Skeletal muscle satellite cell (primary cell): Measurements from ENCODE around the gene SPTLC3.

Source experiments
- H3K27me3 ChIP-seq: 2 replicates; pipeline ENCODE4 v1.7.0; 2013; ENCODE audit warnings: low read length; ENCODE audit not compliant: control insufficient read depth, insufficient read depth
- H3K36me3 ChIP-seq: 2 replicates; pipeline ENCODE4 v1.7.0; 2013; ENCODE audit warnings: mild to moderate bottlenecking, control low read depth, low read length; ENCODE audit not compliant: insufficient read depth
- H3K4me1 ChIP-seq: 2 replicates; pipeline ENCODE4 v1.7.0; 2013; ENCODE audit warnings: low read length; ENCODE audit not compliant: control insufficient read depth, insufficient read depth
- H3K4me2 ChIP-seq: 2 replicates; pipeline ENCODE4 v1.7.0; 2013; ENCODE audit warnings: mild to moderate bottlenecking, low read length
- H3K4me3 ChIP-seq: 2 replicates; pipeline ENCODE4 v1.7.0; 2013; ENCODE audit warnings: low read length
- H3K9ac ChIP-seq: 2 replicates; pipeline ENCODE4 v1.7.0; 2013; ENCODE audit warnings: mild to moderate bottlenecking, low read depth, low read length, moderate library complexity
- H3K9me3 ChIP-seq: replicated peaks from 2 replicates; pipeline ENCODE4 v1.7.0; 2013; ENCODE audit warnings: mild to moderate bottlenecking, control low read depth, low read length

Gene SPTLC3

GRCh38 chr20:13105039-13105438, 96.3 kb downstream of the SPTLC3 start:
- no peak overlapping the region for H3K4me3 ChIP-seq
- no peak overlapping the region for H3K4me2 ChIP-seq
- H3K9ac ChIP-seq, result no peak overlapping the region
- H3K27me3 ChIP-seq, result no peaks in the 10 kb centered on the region
- no peaks in the 10 kb centered on the region for H3K9me3 ChIP-seq
- H3K4me1 ChIP-seq, result no peaks in the 10 kb centered on the region
- H3K36me3 ChIP-seq, result no peaks in the 10 kb centered on the region

- H3K9me3 ChIP-seq, result no peaks in the 10 kb centered on the region
- no peaks in the 10 kb centered on the region for H3K27me3 ChIP-seq
- H3K4me2 ChIP-seq, result no peak overlapping the region
- H3K9ac ChIP-seq, result no peak overlapping the region
- no peaks in the 10 kb centered on the region for H3K36me3 ChIP-seq
- no peaks in the 10 kb centered on the region for H3K4me1 ChIP-seq
- no peak overlapping the region for H3K4me3 ChIP-seq
These were observed 97.2 kb downstream of the SPTLC3 start for GRCh38 chr20:13105864-13106457.

DNA sequence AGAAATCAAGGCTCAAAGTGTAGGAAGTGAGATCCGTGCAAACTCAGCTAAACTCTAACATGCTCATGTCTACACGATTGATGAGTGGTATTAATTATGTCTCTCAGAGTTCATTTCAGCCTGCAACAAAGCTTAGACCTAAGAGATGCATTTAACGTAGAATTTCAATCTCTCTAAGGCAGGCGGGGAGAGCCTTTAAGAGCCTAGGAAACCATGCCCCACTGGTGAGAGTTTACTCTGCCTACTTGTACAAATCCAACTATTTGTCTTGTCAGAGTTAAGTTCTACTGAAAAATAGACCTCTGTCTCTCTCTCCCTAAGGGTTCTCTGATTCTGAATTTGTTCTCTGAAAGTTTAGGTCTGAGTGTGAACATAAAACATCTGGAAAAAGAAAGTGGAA, 100.9 kb downstream of the SPTLC3 start:
- Histone ChIP-seq H3K4me2 (no peak overlapping the region), H3K9me3 (no peaks in the 10 kb centered on the region), H3K36me3 (peaks cover 2% of the 10 kb centered on the region), H3K9ac (no peak overlapping the region), H3K4me1 (no peaks in the 10 kb centered on the region), H3K4me3 (no peak overlapping the region), H3K27me3 (no peaks in the 10 kb centered on the region)

GRCh38 chr20:13110796-13111195, 102.0 kb downstream of the SPTLC3 start:
- Histone ChIP-seq H3K4me2 (no peak overlapping the region), H3K9me3 (no peaks in the 10 kb centered on the region), H3K4me3 (no peak overlapping the region), H3K36me3 (peaks cover 2% of the 10 kb centered on the region), H3K4me1 (no peaks in the 10 kb centered on the region), H3K9ac (no peak overlapping the region), H3K27me3 (no peaks in the 10 kb centered on the region)

DNA sequence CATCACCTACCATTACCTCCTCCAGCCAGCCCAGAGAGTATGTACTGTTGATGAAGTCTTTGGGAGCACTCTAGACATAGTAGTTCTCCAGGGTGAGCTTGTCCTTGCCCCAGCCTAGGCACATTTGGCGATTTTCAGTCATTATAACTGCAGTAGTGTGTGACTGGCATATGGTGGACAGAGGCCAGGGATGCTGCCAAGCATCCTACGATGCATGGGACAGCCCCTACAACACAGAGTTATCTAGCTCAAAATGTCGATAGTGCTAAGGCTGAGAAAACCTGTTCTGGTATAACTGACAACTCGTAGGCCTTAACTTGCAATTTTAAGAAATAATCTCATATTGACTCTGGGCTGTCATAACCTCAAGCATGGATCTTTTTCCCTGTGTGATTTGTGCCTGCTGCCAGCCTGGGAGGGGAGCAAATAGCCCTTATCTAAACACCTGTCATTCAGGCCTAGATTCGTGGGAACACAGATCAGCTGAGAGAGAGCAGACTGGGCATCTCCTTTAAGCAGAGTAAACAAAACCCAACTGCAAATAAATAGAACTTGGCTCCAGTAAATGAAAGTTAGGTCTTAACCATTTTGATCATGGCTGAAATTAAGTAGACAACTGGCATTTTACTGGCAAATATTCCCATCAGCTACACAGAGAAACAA, 102.6 kb downstream of the SPTLC3 start:
- H3K4me1 ChIP-seq, result no peaks in the 10 kb centered on the region
- H3K9me3 ChIP-seq, result no peaks in the 10 kb centered on the region
- H3K27me3 ChIP-seq, result no peaks in the 10 kb centered on the region
- H3K4me3 ChIP-seq, result no peak overlapping the region
- H3K36me3 ChIP-seq, result peaks cover 2% of the 10 kb centered on the region
- no peak overlapping the region for H3K4me2 ChIP-seq
- no peak overlapping the region for H3K9ac ChIP-seq

GRCh38 chr20:13113731-13114130, 105.0 kb downstream of the SPTLC3 start:
- no peak overlapping the region for H3K4me2 ChIP-seq

DNA sequence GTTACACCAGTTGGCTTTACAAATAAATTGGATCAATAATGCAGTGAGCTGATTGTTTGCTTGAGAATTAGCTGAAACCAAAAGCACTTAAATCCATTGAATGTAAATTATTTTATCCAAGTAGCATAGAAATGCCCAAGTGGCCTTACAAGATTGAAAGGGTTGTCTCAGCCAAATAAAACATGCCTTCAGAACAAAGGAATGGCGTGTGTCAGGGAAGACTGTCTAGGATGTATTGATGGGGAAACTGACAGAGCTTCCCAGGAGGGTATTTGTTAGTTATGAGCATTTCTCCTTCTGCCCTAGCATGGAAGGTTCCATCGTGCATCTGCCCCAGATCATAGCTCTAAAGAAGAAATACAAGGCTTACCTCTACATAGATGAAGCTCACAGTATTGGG, 108.4 kb downstream of the SPTLC3 start:
- Histone ChIP-seq H3K4me3 (no peak overlapping the region), H3K27me3 (no peaks in the 10 kb centered on the region), H3K4me1 (no peaks in the 10 kb centered on the region), H3K36me3 (peaks cover 2% of the 10 kb centered on the region), H3K4me2 (no peak overlapping the region), H3K9me3 (no peaks in the 10 kb centered on the region), H3K9ac (no peak overlapping the region)

More at GRCh38 chr20:13113731-13114130, 105.0 kb downstream of the SPTLC3 start:
- Histone ChIP-seq H3K27me3 (no peaks in the 10 kb centered on the region), H3K36me3 (peaks cover 2% of the 10 kb centered on the region), H3K4me3 (no peak overlapping the region), H3K4me1 (no peaks in the 10 kb centered on the region), H3K9me3 (no peaks in the 10 kb centered on the region), H3K9ac (no peak overlapping the region)

DNA sequence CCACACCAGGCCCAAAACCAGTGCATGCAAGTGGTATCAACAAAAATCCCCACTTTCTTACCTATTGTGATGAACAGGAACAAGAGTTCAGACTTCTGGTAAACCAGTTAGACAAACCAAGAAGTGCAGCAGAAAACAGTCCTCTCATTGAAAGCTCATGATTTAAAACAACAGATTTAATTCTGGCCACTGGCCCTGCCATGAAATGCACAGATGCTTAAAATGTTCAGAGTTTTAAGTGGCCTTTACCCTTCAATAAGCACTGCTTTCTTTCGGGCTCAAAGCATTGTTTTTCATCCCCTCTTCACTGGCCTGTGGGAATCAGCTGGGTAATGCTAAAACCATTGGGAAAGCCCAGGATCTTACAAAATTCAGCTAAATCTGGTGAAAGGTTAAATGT, 109.9 kb downstream of the SPTLC3 start:
- Histone ChIP-seq H3K4me1 (no peaks in the 10 kb centered on the region), H3K9ac (no peak overlapping the region), H3K27me3 (no peaks in the 10 kb centered on the region), H3K4me2 (no peak overlapping the region), H3K36me3 (no peaks in the 10 kb centered on the region), H3K9me3 (no peaks in the 10 kb centered on the region), H3K4me3 (no peak overlapping the region)

- Histone ChIP-seq H3K36me3 (no peaks in the 10 kb centered on the region), H3K9ac (no peak overlapping the region), H3K9me3 (no peaks in the 10 kb centered on the region), H3K4me3 (no peak overlapping the region), H3K4me1 (no peaks in the 10 kb centered on the region), H3K27me3 (no peaks in the 10 kb centered on the region), H3K4me2 (no peak overlapping the region)
These were observed 110.8 kb downstream of the SPTLC3 start for GRCh38 chr20:13119583-13119982.

DNA sequence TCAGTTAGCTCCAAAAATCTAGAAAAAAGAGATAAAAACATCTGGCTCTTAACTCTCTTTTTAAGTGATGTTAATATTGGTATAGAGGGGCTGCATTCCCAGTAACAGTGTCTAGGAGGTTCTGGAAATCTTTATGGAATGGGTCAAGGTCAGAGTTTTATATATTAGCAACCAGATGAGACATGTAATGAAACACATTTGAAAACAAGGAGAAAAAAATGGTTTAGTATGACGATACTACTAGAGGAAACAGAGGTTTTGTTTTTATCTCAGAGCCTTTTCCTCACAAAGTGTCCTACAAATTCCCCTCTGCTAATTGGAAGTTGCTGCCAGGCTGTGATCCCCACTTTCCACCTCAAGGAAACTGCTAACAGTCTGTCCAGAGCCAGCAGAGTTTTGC, 111.7 kb downstream of the SPTLC3 start:
- no peak overlapping the region for H3K4me3 ChIP-seq
- no peak overlapping the region for H3K9ac ChIP-seq
- no peaks in the 10 kb centered on the region for H3K9me3 ChIP-seq
- no peaks in the 10 kb centered on the region for H3K4me1 ChIP-seq
- H3K36me3 ChIP-seq, result no peaks in the 10 kb centered on the region
- no peak overlapping the region for H3K4me2 ChIP-seq
- H3K27me3 ChIP-seq, result no peaks in the 10 kb centered on the region

GRCh38 chr20:13121840-13122515, 113.2 kb downstream of the SPTLC3 start:
- H3K9ac ChIP-seq, result no peak overlapping the region
- H3K9me3 ChIP-seq, result no peaks in the 10 kb centered on the region
- H3K4me1 ChIP-seq, result no peaks in the 10 kb centered on the region

DNA sequence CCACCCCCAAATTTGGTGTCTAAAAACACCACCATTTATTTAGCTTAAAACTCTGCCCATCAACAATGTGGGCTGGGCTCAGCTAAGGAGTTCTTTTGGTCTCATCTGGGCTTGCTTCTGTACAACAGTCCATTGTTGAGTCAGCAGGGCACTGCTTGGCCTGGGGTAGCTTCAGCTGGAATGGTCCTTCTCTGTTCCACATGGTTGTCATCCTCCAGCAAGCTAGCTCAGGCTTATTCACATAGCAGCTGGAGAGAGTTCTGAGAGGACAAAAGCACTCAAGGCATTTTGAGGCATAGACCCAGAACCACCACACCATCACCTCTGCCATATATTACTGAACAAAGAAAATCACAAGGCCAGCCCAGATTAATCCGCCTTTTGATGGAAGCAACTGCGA, 116.7 kb downstream of the SPTLC3 start:
- no peaks in the 10 kb centered on the region for H3K27me3 ChIP-seq
- no peak overlapping the region for H3K4me2 ChIP-seq
- no peaks in the 10 kb centered on the region for H3K9me3 ChIP-seq
- no peak overlapping the region for H3K9ac ChIP-seq
- no peaks in the 10 kb centered on the region for H3K36me3 ChIP-seq
- H3K4me1 ChIP-seq, result no peaks in the 10 kb centered on the region
- H3K4me3 ChIP-seq, result no peak overlapping the region

More at GRCh38 chr20:13121840-13122515, 113.2 kb downstream of the SPTLC3 start:
- Histone ChIP-seq H3K4me2 (no peak overlapping the region), H3K4me3 (no peak overlapping the region), H3K27me3 (no peaks in the 10 kb centered on the region), H3K36me3 (no peaks in the 10 kb centered on the region)
